Measurements from ENCODE around the gene QRSL1.

DNA sequence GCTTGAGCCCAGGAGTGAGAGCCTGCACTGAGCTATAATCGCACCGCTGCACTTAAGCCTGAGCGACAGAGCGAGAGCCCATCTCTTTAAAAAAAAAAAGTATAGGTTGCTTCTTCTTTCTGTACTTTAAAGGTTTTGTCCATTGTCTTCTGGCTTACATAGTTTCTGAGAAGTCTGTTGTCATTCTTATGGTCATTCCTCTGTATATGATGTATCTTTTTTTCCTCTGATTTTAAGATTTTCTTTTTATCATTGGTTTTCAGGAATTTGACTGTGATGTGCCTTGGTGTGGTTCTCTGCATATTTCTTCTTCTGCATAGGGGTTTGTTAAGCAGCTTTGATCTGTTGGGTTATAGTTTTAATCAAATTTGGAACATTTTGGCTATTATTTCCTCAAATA is 29.1 kb downstream of the QRSL1 start:
- TF ChIP-seq, protein P1, sequence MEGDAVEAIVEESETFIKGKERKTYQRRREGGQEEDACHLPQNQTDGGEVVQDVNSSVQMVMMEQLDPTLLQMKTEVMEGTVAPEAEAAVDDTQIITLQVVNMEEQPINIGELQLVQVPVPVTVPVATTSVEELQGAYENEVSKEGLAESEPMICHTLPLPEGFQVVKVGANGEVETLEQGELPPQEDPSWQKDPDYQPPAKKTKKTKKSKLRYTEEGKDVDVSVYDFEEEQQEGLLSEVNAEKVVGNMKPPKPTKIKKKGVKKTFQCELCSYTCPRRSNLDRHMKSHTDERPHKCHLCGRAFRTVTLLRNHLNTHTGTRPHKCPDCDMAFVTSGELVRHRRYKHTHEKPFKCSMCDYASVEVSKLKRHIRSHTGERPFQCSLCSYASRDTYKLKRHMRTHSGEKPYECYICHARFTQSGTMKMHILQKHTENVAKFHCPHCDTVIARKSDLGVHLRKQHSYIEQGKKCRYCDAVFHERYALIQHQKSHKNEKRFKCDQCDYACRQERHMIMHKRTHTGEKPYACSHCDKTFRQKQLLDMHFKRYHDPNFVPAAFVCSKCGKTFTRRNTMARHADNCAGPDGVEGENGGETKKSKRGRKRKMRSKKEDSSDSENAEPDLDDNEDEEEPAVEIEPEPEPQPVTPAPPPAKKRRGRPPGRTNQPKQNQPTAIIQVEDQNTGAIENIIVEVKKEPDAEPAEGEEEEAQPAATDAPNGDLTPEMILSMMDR (IDR thresholded peaks at IDR 0.05; ENCODE audit: low read depth, low read length, poor library complexity, severe bottlenecking) = no peak
- TF ChIP-seq EZH2phosphoT487 (IDR thresholded peaks at IDR 0.05; ENCODE audit: borderline replicate concordance, low read length) = no peak

Data from DOHH2 (cell line).